Pancreas (tissue), 10 donors: ENCODE measurements around the gene SERPINB3. TPM values are rescaled to one million over a fixed set of nuclear protein-coding genes. Genes with fewer than 3 reads are reported as not detected.

ENCODE experiments used
- ATAC-seq, 4 donors: fragments of 200-7000 bp; cut with Tn5 transposase; one replicate each; pipeline versions ENCODE4 v1.8.0 to v1.9.1; 2020; ENCODE audit warnings: mild to moderate bottlenecking in 4 of 4, moderate library complexity in 4 of 4
- DNase-seq, 6 donors: peaks; one replicate each; pipeline ENCODE4 v3.0.0-alpha.2; 2020
- FAIRE-seq: peaks from 2 replicates; lab custom pipeline; 2012; peaks lifted over from hg19 to GRCh38; lab: Jason Lieb, UNC
- H3K27ac ChIP-seq, 4 donors: fragments of 200-600 bp; sonication (generic); 1 replicate in 3 of 4; 2 replicates in 1 of 4; pipeline versions ENCODE4 v1.5.0 to v1.8.0; 2020
- H3K27me3 ChIP-seq, 4 donors: fragments of 200-600 bp; one replicate each; pipeline ENCODE4 v1.8.0; 2021
- H3K36me3 ChIP-seq, 3 donors: fragments of 200-600 bp; sonication (generic) in 1 of 3; one replicate each; pipeline versions ENCODE4 v1.5.0 to v1.8.0; 2020 to 2021
- H3K4me1 ChIP-seq, 3 donors: fragments of 200-600 bp; one replicate each; pipeline ENCODE4 v1.8.0; 2021
- H3K4me3 ChIP-seq, 4 donors: fragments of 200-600 bp; sonication (generic) in 2 of 4; one replicate each; pipeline versions ENCODE4 v1.5.0 to v1.8.0; 2020 to 2021
- H3K9me3 ChIP-seq, 4 donors: fragments of 200-600 bp; one replicate each; pipeline ENCODE4 v1.8.0; 2021
- WGBS, 2 donors: extraction: QIAGEN DNeasy Blood & Tissue Kit; methylation state at CpG; one replicate each; pipeline ENCODE4 v1.1.7; 2013; 5-methylcytosine and 5-hydroxymethylcytosine counted together
- intact Hi-C, 3 donors: fragments of 100-400 bp; cut with DNase I; formaldehyde crosslinking; loops; one replicate each; pipeline versions ENCODE4 v1.11.1 to v1.14.2; 2022
- polyA plus RNA-seq, 2 donors: library from polyadenylated mRNA; stranded (reverse); fragments of 200-250 nt; gene quantifications; one replicate each; pipeline ENCODE4 v1.2.3, GENCODE V29; 2013
- total RNA-seq, 6 donors: library from RNA; stranded (reverse); fragmentation: NEBNext Ultra II Directional in 4 of 6; extraction: Animal tissue kit (Norgen Biotek cat#: 25700) in 4 of 6; gene quantifications; one replicate each; pipeline versions ENCODE4 v1.2.1 to v1.2.4, GENCODE V29; 2021 to 2023
- TF ChIP-seq, protein P1 (sequence below), 4 donors: fragments of 200-600 bp; sonication (generic) in 3 of 4; IDR thresholded peaks; one replicate each; pipeline versions ENCODE4 v1.5.0 to v1.8.0; 2021; ENCODE audit warnings: antibody characterized with exemption in 4 of 4
- donor health status: healthy with polysubstance abuse.
- donor health status: DM: no; HTN: no; CAD: no; lungs with moderate emphysema.
- donor health status: DM: no; HTN: no; CAD: no.
- donor health status: control.
- donor health status: control.
- donor health status: Bipolar disorder and iron deficiency.
- donor health status: DM: yes; HTN: yes; CAD: no.
- donor health status: DM: no; HTN: no; CAD: no.
- donor health status: DM: no; HTN: no; CAD: no.
- donor health status: DM: yes; HTN: yes; CAD: no.

Gene SERPINB3
- total and polyA plus RNA-seq, 8 donors: 0.07 TPM; not detected in 7

DNA sequence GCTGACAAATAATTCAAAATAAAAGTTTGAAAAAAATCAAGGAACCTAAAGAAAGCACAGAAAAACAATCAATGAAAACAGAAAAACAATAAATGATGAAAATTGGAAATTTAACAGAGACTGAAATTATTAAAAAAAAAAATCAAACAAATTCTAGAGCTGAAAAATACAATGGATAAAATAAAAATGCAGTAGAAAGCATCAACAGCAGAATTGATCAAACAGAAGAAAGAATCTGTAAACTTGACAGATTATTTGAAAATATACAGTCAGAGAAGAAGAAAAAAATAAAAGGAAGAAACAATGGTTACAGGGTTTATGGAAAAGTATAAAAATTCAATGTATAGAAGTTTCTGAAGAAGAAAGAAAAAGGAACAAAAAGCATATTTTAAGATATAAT lies 33.9 kb downstream of the SERPINB3 start:
- no peak for ATAC-seq
- H3K27ac ChIP-seq: no peak overlapping the region
- H3K36me3 ChIP-seq: no peaks in the 10 kb centered on the region
- H3K4me3 ChIP-seq: no peak overlapping the region
- no peaks in the 10 kb centered on the region for H3K4me1 ChIP-seq
- peaks cover 0 to 4% (median 0%) of the 10 kb centered on the region in 4 donors for H3K27me3 ChIP-seq
- TF ChIP-seq, protein P1, sequence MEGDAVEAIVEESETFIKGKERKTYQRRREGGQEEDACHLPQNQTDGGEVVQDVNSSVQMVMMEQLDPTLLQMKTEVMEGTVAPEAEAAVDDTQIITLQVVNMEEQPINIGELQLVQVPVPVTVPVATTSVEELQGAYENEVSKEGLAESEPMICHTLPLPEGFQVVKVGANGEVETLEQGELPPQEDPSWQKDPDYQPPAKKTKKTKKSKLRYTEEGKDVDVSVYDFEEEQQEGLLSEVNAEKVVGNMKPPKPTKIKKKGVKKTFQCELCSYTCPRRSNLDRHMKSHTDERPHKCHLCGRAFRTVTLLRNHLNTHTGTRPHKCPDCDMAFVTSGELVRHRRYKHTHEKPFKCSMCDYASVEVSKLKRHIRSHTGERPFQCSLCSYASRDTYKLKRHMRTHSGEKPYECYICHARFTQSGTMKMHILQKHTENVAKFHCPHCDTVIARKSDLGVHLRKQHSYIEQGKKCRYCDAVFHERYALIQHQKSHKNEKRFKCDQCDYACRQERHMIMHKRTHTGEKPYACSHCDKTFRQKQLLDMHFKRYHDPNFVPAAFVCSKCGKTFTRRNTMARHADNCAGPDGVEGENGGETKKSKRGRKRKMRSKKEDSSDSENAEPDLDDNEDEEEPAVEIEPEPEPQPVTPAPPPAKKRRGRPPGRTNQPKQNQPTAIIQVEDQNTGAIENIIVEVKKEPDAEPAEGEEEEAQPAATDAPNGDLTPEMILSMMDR (IDR thresholded peaks at IDR 0.05): no peak
- no peaks in the 10 kb centered on the region for H3K9me3 ChIP-seq
- DNase-seq: no peak
- FAIRE-seq: no peak
- intact Hi-C loops: no loop called here

DNA sequence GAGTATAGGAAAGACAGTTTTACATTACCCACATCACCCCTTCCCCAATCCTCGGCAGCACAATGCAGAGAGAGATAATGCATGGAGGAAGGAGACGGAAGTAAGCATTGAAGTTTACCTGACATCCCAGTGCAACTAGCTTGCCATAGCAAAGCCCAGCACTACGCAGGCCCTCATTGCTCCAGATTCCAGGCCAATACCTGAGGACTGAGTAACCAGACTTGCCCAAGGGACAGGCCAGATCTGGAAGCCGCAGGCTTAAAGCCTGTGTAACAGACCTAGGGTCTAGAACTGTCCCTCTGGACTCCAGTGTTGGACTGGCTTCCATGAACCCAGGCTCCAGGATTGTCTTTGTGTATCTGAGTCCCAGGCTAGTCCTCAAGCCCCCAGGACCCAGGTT lies 35.3 kb downstream of the SERPINB3 start:
- WGBS, 2 donors: 54 to 56% methylated on average over 4 of the region's 4 CpGs
- no peak for DNase-seq
- TF ChIP-seq, protein P1 (IDR thresholded peaks at IDR 0.05): no peak
- Histone ChIP-seq H3K4me1 (no peaks in the 10 kb centered on the region), H3K27me3 (peaks cover 0 to 4% (median 0%) of the 10 kb centered on the region in 4 donors), H3K9me3 (no peaks in the 10 kb centered on the region), H3K36me3 (no peaks in the 10 kb centered on the region), H3K27ac (no peak overlapping the region), H3K4me3 (no peak overlapping the region)
- no peak for ATAC-seq
- FAIRE-seq: no peak
- intact Hi-C loops: no loop called here

DNA sequence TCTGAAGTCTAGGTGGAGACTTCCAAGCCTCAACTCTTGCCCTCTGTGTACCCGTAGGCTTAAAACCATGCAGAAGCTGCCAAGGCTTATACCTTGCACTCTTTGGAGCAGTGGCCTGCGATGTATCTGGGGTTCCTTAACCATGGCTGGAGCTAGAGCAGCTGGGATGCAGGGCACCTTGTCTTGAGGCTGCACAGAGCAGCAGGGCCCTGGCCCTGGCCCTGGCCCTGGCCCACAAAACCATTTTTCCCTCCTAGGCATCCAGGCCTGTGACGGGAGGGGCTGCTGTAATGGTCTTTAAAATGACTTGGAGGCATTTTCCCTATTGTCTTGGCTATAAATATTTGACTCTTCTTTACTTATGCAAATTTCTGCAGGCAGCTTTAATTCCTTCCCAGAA lies 36.8 kb downstream of the SERPINB3 start:
- H3K9me3 ChIP-seq: no peaks in the 10 kb centered on the region
- FAIRE-seq (no peak), ATAC-seq (no peak), DNase-seq (no peak)
- intact Hi-C loops: no loop called here
- H3K36me3 ChIP-seq: no peaks in the 10 kb centered on the region
- no peak overlapping the region for H3K27ac ChIP-seq
- H3K4me1 ChIP-seq: no peaks in the 10 kb centered on the region
- H3K27me3 ChIP-seq: no peaks in the 10 kb centered on the region
- H3K4me3 ChIP-seq: no peak overlapping the region
- 74 to 78% methylated on average over 3 of the region's 3 CpGs for WGBS, 2 donors
- TF ChIP-seq, protein P1 (IDR thresholded peaks at IDR 0.05): no peak

DNA sequence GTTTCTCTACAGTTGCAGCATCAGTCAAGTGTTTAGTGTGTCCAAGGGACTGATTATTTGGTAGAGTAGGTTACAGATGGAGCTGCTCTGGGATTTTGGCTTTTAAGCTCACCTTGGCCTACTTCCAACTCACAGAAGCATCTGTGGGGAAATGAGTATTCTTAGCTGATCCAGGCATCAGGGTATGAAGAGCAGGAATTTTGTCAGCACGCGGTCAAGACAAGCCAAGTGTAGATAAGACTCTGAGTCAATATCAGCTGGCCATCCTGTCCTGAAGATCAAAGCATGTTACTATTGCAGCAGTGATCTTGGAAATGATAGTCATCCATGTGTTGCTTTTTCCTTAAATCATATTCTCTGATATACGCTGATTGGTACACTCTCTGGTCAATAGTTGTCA lies 42.0 kb downstream of the SERPINB3 start:
- FAIRE-seq (no peak), DNase-seq (no peak), ATAC-seq (no peak)
- TF ChIP-seq, protein P1 (IDR thresholded peaks at IDR 0.05): no peak
- Histone ChIP-seq H3K27ac (no peak overlapping the region), H3K36me3 (no peaks in the 10 kb centered on the region), H3K4me3 (no peak overlapping the region), H3K4me1 (no peaks in the 10 kb centered on the region), H3K9me3 (no peaks in the 10 kb centered on the region), H3K27me3 (no peaks in the 10 kb centered on the region)
- 73 to 77% methylated on average over 3 of the region's 3 CpGs for WGBS, 2 donors
- intact Hi-C loops: no loop called here

DNA sequence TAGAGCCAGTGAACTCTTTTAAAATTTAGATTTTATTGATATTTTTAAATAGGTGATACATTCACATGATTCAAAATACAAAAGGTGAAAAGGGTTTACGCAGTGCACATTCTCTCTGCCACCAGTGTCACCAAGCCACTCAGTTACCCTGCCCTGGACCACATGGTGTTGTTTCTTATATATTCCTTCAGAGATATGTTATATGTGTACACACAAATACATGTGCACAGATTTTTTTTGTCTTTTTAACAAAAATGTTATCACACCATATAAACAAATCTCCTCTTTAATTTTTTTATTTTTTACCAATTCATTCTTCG lies 43.8 kb downstream of the SERPINB3 start:
- no peaks in the 10 kb centered on the region for H3K9me3 ChIP-seq
- no peaks in the 10 kb centered on the region for H3K27me3 ChIP-seq
- intact Hi-C loops: no loop called here
- ATAC-seq: no peak
- no peak for DNase-seq
- H3K4me3 ChIP-seq: no peak overlapping the region
- whole genome bisulfite sequencing, 2 donors: 89 to 95% methylated on average over 2 of the region's 2 CpGs
- no peaks in the 10 kb centered on the region for H3K36me3 ChIP-seq
- no peak for FAIRE-seq
- TF ChIP-seq, protein P1 (IDR thresholded peaks at IDR 0.05): no peak
- no peaks in the 10 kb centered on the region for H3K4me1 ChIP-seq
- H3K27ac ChIP-seq: no peak overlapping the region
